ENCODE measurements around the gene AIG1. TPM values are rescaled to one million over a fixed set of nuclear protein-coding genes. Genes with fewer than 3 reads are reported as not detected.

AIG1 gene
- total RNA-seq, 3 donors from 2014 or later: 18.5 to 21.5 (median 21.0) TPM

DNA sequence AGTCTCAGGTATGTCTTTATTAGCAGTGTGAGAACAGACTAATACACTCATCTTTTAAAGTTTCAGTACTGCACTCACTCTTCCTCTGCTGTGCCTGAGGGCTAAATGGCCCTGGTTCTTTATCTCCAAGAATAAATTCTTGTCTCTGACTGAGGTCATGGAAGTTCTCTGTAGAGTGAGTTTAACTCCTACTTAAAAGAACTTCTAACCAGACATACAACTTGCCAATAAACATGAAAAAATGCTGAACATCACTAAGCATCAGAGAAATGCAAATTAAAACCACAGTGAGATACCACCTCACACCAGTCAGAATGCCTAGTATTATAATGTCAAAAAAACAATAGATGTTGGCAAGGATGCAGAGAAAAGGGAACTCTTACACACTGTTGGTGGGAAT lies 316.2 kb downstream of the AIG1 start:
- intact Hi-C loops (cut with DNase I, micrococcal nuclease): no loop called here
- ATAC-seq: no peak
- no peaks in the 10 kb centered on the region for H3K36me3 ChIP-seq (ENCODE audit: low read depth)

DNA sequence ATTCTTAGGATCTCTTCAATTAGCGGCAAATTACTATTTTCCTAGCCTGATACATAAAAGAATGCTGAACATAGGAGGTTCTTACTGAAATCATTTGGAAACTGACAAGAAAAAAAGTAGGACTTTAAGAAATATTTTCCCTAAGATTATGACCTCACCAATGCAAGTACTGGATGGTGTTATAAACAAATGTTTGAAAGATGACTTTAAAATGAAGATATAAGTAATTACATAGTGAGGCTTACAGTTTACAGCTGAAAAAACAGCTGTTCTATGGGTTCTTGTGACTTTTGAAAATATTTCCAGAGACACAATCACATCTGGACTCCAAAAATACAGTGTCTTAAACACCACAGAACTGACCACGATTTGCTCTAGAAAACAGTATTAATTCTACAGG lies 324.9 kb downstream of the AIG1 start:
- no peak for ATAC-seq
- TF ChIP-seq CTCF (IDR thresholded peaks at IDR 0.05): no peak
- no peaks in the 10 kb centered on the region for H3K9me3 ChIP-seq
- H3K4me1 ChIP-seq (ENCODE audit: low read depth): no peaks in the 10 kb centered on the region
- no peaks in the 10 kb centered on the region for H3K36me3 ChIP-seq (ENCODE audit: low read depth)
- no peak overlapping the region for H3K4me3 ChIP-seq
- no peak for DNase-seq
- intact Hi-C loops (cut with DNase I, micrococcal nuclease): no loop called here

More for the DNA sequence above, 316.2 kb downstream of the AIG1 start:
- Histone ChIP-seq H3K4me1 (ENCODE audit: low read depth) (no peaks in the 10 kb centered on the region), H3K9me3 (no peaks in the 10 kb centered on the region), H3K4me3 (no peak overlapping the region)
- no peak for DNase-seq
- no peak for TF ChIP-seq CTCF (IDR thresholded peaks at IDR 0.05)

DNA sequence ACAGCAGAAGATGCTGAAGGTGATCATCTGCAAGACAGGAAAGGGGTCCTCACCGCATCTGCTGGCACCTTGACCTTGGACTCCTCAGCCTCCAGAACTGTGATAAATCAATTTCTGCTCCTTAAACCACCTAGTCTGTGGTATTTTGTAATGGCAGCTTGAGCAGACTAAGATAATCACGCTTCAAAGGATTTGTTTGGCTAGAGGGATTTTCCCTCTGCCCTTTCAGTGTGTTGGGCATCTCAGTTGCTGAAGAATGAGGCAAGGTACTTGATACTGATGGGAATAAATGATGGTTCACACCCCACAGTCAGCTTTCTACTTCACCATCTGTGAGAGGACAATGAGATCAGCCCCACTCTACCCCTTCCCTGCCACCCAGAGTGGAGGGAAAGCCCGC lies 329.6 kb downstream of the AIG1 start:
- DNase-seq (no peak), ATAC-seq (no peak)
- H3K9me3 ChIP-seq: no peaks in the 10 kb centered on the region
- H3K4me1 ChIP-seq (ENCODE audit: low read depth): no peaks in the 10 kb centered on the region
- no peaks in the 10 kb centered on the region for H3K36me3 ChIP-seq (ENCODE audit: low read depth)
- no peak for TF ChIP-seq CTCF (IDR thresholded peaks at IDR 0.05)
- H3K4me3 ChIP-seq: no peak overlapping the region
- intact Hi-C loops (cut with DNase I, micrococcal nuclease): no loop called here

Other genes with a start within 250 kb of the AIG1 start
- 10 to 100 TPM in 2 of 3 donors, 1 to 10 TPM in 1; 7.8 to 17.7 (median 11.3) TPM for gene HIVEP2, start 115.7 kb upstream of the AIG1 start, total RNA-seq